ENCODE results near the gene TRH. TPM values are rescaled to one million over a fixed set of nuclear protein-coding genes. Genes with fewer than 3 reads are reported as not detected.

Gene TRH
- total RNA-seq, 1 experiment from 2014 or later = not detected

GRCh38 chr3:129953621-129954020 lies 20.9 kb upstream of the TRH start:
- intact Hi-C loops (cut with micrococcal nuclease; ENCODE audit: unreplicated experiment) = no loop called here
- H3K4me3 Mint-ChIP-seq (ENCODE audit: unreplicated experiment) = no peak overlapping the region
- no peak overlapping the region for H3K4me3 ChIP-seq (ENCODE audit: low read depth, low read length)
- H3K9me3 Mint-ChIP-seq (ENCODE audit: unreplicated experiment) = no peaks in the 10 kb centered on the region
- CTCF ChIA-PET = interaction anchor here (0.5 to 0.9 kb wide), 2 partner anchors 326 to 479 kb away, joined by 3 read pairs; no protein-coding TSS in a partner anchor
- no TSS peak for BruUV-seq (replicated peaks)
- H3K9me3 ChIP-seq = no peaks in the 10 kb centered on the region
- POLR2A ChIA-PET = interaction anchor here (0.6 kb wide), 1 partner anchor 1073 kb away, joined by 4 read pairs; no protein-coding TSS in a partner anchor
- peaks cover 6% of the 10 kb centered on the region for H3K4me1 Mint-ChIP-seq (ENCODE audit: low read depth, unreplicated experiment)
- peaks cover 13% of the 10 kb centered on the region for H3K27me3 Mint-ChIP-seq (ENCODE audit: insufficient read depth, unreplicated experiment)
- no peaks in the 10 kb centered on the region for H3K4me1 ChIP-seq
- H3K27me3 ChIP-seq (replicated peaks; ENCODE audit: control insufficient read depth, insufficient read depth, low read length) = no peaks in the 10 kb centered on the region
- H3K27ac Mint-ChIP-seq (ENCODE audit: unreplicated experiment) = no peak overlapping the region
- no peaks in the 10 kb centered on the region for H3K36me3 ChIP-seq (ENCODE audit: control insufficient read depth, insufficient read depth, low read length)
- TF ChIP-seq CTCF (IDR thresholded peaks at IDR 0.05; ENCODE audit: insufficient read depth in 1 of 2, low read depth in 1 of 2, low read length in 1 of 2, severe bottlenecking in 1 of 2, unreplicated experiment in 1 of 2) = no peak
- no peak for DNase-seq
- H3K36me3 Mint-ChIP-seq (ENCODE audit: insufficient read depth, unreplicated experiment) = no peaks in the 10 kb centered on the region

- no peaks in the 10 kb centered on the region for H3K36me3 ChIP-seq (ENCODE audit: control insufficient read depth, insufficient read depth, low read length)
- no peaks in the 10 kb centered on the region for H3K4me1 ChIP-seq
- no peaks in the 10 kb centered on the region for H3K9me3 ChIP-seq
- BruUV-seq (replicated peaks) = no TSS peak
- Mint-ChIP-seq H3K36me3 (ENCODE audit: insufficient read depth, unreplicated experiment) (no peaks in the 10 kb centered on the region), H3K27ac (ENCODE audit: unreplicated experiment) (no peak overlapping the region), H3K4me1 (ENCODE audit: low read depth, unreplicated experiment) (peaks cover 7% of the 10 kb centered on the region), H3K27me3 (ENCODE audit: insufficient read depth, unreplicated experiment) (peaks cover 13% of the 10 kb centered on the region), H3K9me3 (ENCODE audit: unreplicated experiment) (no peaks in the 10 kb centered on the region), H3K4me3 (ENCODE audit: unreplicated experiment) (no peak overlapping the region)
- ChIA-PET POLR2A (no interaction called here), CTCF (interaction anchor here (0.6 to 0.7 kb wide), 2 partner anchors 39 to 52 kb away, joined by 4 to 20 read pairs; no protein-coding TSS in a partner anchor)
- no peak for TF ChIP-seq CTCF (IDR thresholded peaks at IDR 0.05; ENCODE audit: insufficient read depth in 1 of 2, low read depth in 1 of 2, low read length in 1 of 2, severe bottlenecking in 1 of 2, unreplicated experiment in 1 of 2)
- H3K27me3 ChIP-seq (replicated peaks; ENCODE audit: control insufficient read depth, insufficient read depth, low read length) = no peaks in the 10 kb centered on the region
- DNase-seq = no peak
- no peak overlapping the region for H3K4me3 ChIP-seq (ENCODE audit: low read depth, low read length)
- intact Hi-C loops (cut with micrococcal nuclease; ENCODE audit: unreplicated experiment) = no loop called here
These were observed 20.0 kb upstream of the TRH start for GRCh38 chr3:129954514-129954913.

- Mint-ChIP-seq H3K36me3 (ENCODE audit: insufficient read depth, unreplicated experiment) (no peaks in the 10 kb centered on the region), H3K27me3 (ENCODE audit: insufficient read depth, unreplicated experiment) (peaks cover 15% of the 10 kb centered on the region), H3K4me3 (ENCODE audit: unreplicated experiment) (no peak overlapping the region), H3K9me3 (ENCODE audit: unreplicated experiment) (no peaks in the 10 kb centered on the region), H3K4me1 (ENCODE audit: low read depth, unreplicated experiment) (peaks cover 7% of the 10 kb centered on the region), H3K27ac (ENCODE audit: unreplicated experiment) (no peak overlapping the region)
- Histone ChIP-seq H3K36me3 (ENCODE audit: control insufficient read depth, insufficient read depth, low read length) (no peaks in the 10 kb centered on the region), H3K27me3 (replicated peaks; ENCODE audit: control insufficient read depth, insufficient read depth, low read length) (no peaks in the 10 kb centered on the region), H3K4me3 (ENCODE audit: low read depth, low read length) (no peak overlapping the region), H3K4me1 (no peaks in the 10 kb centered on the region), H3K9me3 (no peaks in the 10 kb centered on the region)
- no peak for DNase-seq
- no peak for TF ChIP-seq CTCF (IDR thresholded peaks at IDR 0.05; ENCODE audit: insufficient read depth in 1 of 2, low read depth in 1 of 2, low read length in 1 of 2, severe bottlenecking in 1 of 2, unreplicated experiment in 1 of 2)
- ChIA-PET POLR2A (no interaction called here), CTCF (no interaction called here)
- intact Hi-C loops (cut with micrococcal nuclease; ENCODE audit: unreplicated experiment) = no loop called here
- no TSS peak for BruUV-seq (replicated peaks)
These were observed 17.6 kb upstream of the TRH start for GRCh38 chr3:129956936-129957335.
